GM19328 (cell line): Measurements from ENCODE around the gene C3orf22.

Experiments
- ATAC-seq: cut with Tn5 transposase; IDR thresholded peaks from one replicate; pipeline ENCODE4 v1.9.1; 2021; ENCODE audit warnings: mild to moderate bottlenecking, moderate library complexity; ENCODE audit not compliant: unreplicated experiment

Gene C3orf22

GRCh38 chr3:126516152-126516935, 42.4 kb downstream of the C3orf22 start:
- no peak for ATAC-seq

- ATAC-seq, result no peak
Measured at GRCh38 chr3:126515066-126515706, 43.5 kb downstream of the C3orf22 start.

GRCh38 chr3:126514161-126514560, 44.6 kb downstream of the C3orf22 start:
- ATAC-seq, result no peak

- no peak for ATAC-seq
Measured at GRCh38 chr3:126512916-126513650, 45.6 kb downstream of the C3orf22 start.

GRCh38 chr3:126512026-126512425, 46.7 kb downstream of the C3orf22 start:
- no peak for ATAC-seq

- ATAC-seq, result no peak
Measured at GRCh38 chr3:126511291-126511690, 47.4 kb downstream of the C3orf22 start.

- ATAC-seq, result no peak
Measured at GRCh38 chr3:126510308-126510910, 48.3 kb downstream of the C3orf22 start.

- ATAC-seq, result no peak
Measured at GRCh38 chr3:126509597-126510307, 49.0 kb downstream of the C3orf22 start.

- no peak for ATAC-seq
Measured at GRCh38 chr3:126508564-126508964, 50.2 kb downstream of the C3orf22 start.

- no peak for ATAC-seq
Measured at GRCh38 chr3:126507886-126508285, 50.8 kb downstream of the C3orf22 start.

GRCh38 chr3:126503701-126504100, 55.0 kb downstream of the C3orf22 start:
- no peak for ATAC-seq

- no peak for ATAC-seq
Measured at GRCh38 chr3:126502656-126503055, 56.1 kb downstream of the C3orf22 start.

GRCh38 chr3:126501736-126502135, 57.0 kb downstream of the C3orf22 start:
- ATAC-seq, result no peak

- no peak for ATAC-seq
Measured at GRCh38 chr3:126501054-126501453, 57.7 kb downstream of the C3orf22 start.

GRCh38 chr3:126500016-126500415, 58.7 kb downstream of the C3orf22 start:
- no peak for ATAC-seq
